Liver (tissue), 3 donors: Measurements from ENCODE around the gene WDR59.

Experiments used
- GABPA ChIP-seq, 2 donors: IDR thresholded peaks in 1 of 2; conservative IDR thresholded peaks in 1 of 2; 2 replicates each; pipeline ENCODE4 v1.6.1; 2016; ENCODE audit warnings: antibody characterized with exemption in 2 of 2, mild to moderate bottlenecking in 1 of 2, moderate library complexity in 1 of 2
- HNF4A ChIP-seq, 2 donors: conservative IDR thresholded peaks; 2 replicates each; pipeline ENCODE4 v1.6.1; 2016; ENCODE audit warnings: antibody characterized with exemption in 2 of 2, mild to moderate bottlenecking in 2 of 2
- JUND ChIP-seq, 2 donors: IDR thresholded peaks; 2 replicates each; pipeline ENCODE4 v1.6.1; 2016; ENCODE audit warnings: antibody characterized with exemption in 2 of 2
- NR2F2 ChIP-seq: IDR thresholded peaks from 2 replicates; pipeline ENCODE4 v1.6.1; 2016; ENCODE audit warnings: antibody characterized with exemption
- RAD21 ChIP-seq, 2 donors: IDR thresholded peaks; 2 replicates each; pipeline ENCODE4 v1.6.1; 2016; ENCODE audit warnings: antibody characterized with exemption in 2 of 2, mild to moderate bottlenecking in 2 of 2
- SP1 ChIP-seq: IDR thresholded peaks from 2 replicates; pipeline ENCODE4 v1.6.1; 2018; ENCODE audit warnings: antibody characterized with exemption, mild to moderate bottlenecking
- TAF1 ChIP-seq: conservative IDR thresholded peaks from 2 replicates; pipeline ENCODE4 v1.6.1; 2016; ENCODE audit warnings: antibody characterized with exemption, mild to moderate bottlenecking
- YY1 ChIP-seq: IDR thresholded peaks from 2 replicates; pipeline ENCODE4 v1.6.1; 2016; ENCODE audit warnings: antibody characterized with exemption, mild to moderate bottlenecking
- TF ChIP-seq, protein P1 (sequence below): fragments of 150-350 bp; IDR thresholded peaks from 2 replicates; pipeline ENCODE4 v1.5.1; 2017; ENCODE audit warnings: improper control_type of control experiment, low read depth, low read length; ENCODE audit not compliant: missing input control
- TF ChIP-seq, protein P2 (sequence below): IDR thresholded peaks from 2 replicates; pipeline ENCODE4 v1.6.1; 2016; ENCODE audit warnings: antibody characterized with exemption, mild to moderate bottlenecking
- TF ChIP-seq, protein P3 (sequence below): IDR thresholded peaks from 2 replicates; pipeline ENCODE4 v1.6.1; 2016; ENCODE audit warnings: antibody characterized with exemption
- TF ChIP-seq, protein P4 (sequence below): IDR thresholded peaks from 2 replicates; pipeline ENCODE4 v1.6.1; 2016; ENCODE audit warnings: antibody characterized with exemption
- donor health status: healthy.
- donor health status: healthy.

DNA sequence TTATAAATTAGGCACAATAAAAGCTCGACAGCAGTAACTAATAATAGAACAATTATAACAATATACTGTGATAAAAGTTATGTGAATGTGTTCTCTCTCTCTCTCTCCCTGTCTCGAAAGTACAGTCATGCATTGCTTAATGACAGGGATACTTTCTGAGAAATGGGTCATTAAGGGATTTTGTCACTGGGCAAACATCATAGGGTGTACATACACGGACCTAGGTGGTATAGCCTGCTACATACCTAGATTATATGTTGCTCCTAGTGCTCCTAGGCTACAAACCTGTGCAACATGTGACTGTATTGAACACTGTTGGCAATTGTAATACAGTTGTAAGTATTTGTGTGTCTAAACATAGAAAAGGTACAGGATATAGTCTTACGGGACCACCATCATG is 20.8 kb upstream of the WDR59 start:
- TF ChIP-seq HNF4A (conservative IDR thresholded peaks at IDR 0.05), result no peak
- TF ChIP-seq, protein P1, sequence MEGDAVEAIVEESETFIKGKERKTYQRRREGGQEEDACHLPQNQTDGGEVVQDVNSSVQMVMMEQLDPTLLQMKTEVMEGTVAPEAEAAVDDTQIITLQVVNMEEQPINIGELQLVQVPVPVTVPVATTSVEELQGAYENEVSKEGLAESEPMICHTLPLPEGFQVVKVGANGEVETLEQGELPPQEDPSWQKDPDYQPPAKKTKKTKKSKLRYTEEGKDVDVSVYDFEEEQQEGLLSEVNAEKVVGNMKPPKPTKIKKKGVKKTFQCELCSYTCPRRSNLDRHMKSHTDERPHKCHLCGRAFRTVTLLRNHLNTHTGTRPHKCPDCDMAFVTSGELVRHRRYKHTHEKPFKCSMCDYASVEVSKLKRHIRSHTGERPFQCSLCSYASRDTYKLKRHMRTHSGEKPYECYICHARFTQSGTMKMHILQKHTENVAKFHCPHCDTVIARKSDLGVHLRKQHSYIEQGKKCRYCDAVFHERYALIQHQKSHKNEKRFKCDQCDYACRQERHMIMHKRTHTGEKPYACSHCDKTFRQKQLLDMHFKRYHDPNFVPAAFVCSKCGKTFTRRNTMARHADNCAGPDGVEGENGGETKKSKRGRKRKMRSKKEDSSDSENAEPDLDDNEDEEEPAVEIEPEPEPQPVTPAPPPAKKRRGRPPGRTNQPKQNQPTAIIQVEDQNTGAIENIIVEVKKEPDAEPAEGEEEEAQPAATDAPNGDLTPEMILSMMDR, result no peak
- TF ChIP-seq, protein P2, sequence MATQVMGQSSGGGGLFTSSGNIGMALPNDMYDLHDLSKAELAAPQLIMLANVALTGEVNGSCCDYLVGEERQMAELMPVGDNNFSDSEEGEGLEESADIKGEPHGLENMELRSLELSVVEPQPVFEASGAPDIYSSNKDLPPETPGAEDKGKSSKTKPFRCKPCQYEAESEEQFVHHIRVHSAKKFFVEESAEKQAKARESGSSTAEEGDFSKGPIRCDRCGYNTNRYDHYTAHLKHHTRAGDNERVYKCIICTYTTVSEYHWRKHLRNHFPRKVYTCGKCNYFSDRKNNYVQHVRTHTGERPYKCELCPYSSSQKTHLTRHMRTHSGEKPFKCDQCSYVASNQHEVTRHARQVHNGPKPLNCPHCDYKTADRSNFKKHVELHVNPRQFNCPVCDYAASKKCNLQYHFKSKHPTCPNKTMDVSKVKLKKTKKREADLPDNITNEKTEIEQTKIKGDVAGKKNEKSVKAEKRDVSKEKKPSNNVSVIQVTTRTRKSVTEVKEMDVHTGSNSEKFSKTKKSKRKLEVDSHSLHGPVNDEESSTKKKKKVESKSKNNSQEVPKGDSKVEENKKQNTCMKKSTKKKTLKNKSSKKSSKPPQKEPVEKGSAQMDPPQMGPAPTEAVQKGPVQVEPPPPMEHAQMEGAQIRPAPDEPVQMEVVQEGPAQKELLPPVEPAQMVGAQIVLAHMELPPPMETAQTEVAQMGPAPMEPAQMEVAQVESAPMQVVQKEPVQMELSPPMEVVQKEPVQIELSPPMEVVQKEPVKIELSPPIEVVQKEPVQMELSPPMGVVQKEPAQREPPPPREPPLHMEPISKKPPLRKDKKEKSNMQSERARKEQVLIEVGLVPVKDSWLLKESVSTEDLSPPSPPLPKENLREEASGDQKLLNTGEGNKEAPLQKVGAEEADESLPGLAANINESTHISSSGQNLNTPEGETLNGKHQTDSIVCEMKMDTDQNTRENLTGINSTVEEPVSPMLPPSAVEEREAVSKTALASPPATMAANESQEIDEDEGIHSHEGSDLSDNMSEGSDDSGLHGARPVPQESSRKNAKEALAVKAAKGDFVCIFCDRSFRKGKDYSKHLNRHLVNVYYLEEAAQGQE, result no peak
- no peak for TF ChIP-seq SP1
- TF ChIP-seq RAD21 (IDR thresholded peaks at IDR 0.05), result no peak
- TF ChIP-seq, protein P3, sequence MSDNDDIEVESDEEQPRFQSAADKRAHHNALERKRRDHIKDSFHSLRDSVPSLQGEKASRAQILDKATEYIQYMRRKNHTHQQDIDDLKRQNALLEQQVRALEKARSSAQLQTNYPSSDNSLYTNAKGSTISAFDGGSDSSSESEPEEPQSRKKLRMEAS, result no peak
- TF ChIP-seq, protein P4, sequence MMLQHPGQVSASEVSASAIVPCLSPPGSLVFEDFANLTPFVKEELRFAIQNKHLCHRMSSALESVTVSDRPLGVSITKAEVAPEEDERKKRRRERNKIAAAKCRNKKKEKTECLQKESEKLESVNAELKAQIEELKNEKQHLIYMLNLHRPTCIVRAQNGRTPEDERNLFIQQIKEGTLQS, result no peak
- no peak for TF ChIP-seq YY1
- no peak for TF ChIP-seq JUND (IDR thresholded peaks at IDR 0.05)
- TF ChIP-seq TAF1, result no peak
- no peak for TF ChIP-seq GABPA (IDR thresholded peaks at IDR 0.05 in 1 of 2, conservative IDR thresholded peaks at IDR 0.05 in 1 of 2)
- TF ChIP-seq NR2F2, result no peak
